PFSK-1 (cell line): ENCODE data around the gene ZFPM1.

Experiments used
- FOXP2 ChIP-seq: optimal IDR thresholded peaks from 2 replicates; pipeline ENCODE3; 2011; ENCODE audit warnings: borderline replicate concordance, control low read depth, inconsistent platforms; ENCODE audit not compliant: insufficient read depth; ENCODE audit errors: extremely low read length, extremely low read depth
- POLR2AphosphoS5 ChIP-seq: IDR thresholded peaks from 2 replicates; pipeline ENCODE4 v1.6.1; 2012; ENCODE audit warnings: low read depth, mild to moderate bottlenecking, control low read depth, low read length, moderate library complexity
- SIN3A ChIP-seq: IDR thresholded peaks from 2 replicates; pipeline ENCODE4 v1.6.1; 2012; ENCODE audit warnings: mild to moderate bottlenecking, low read length, moderate library complexity, borderline replicate concordance; ENCODE audit not compliant: insufficient read depth
- TAF1 ChIP-seq: IDR thresholded peaks from 2 replicates; pipeline ENCODE4 v1.6.1; 2012; ENCODE audit warnings: low read length, control low read depth, borderline replicate concordance; ENCODE audit not compliant: insufficient read depth
- TF ChIP-seq, protein P1 (sequence below), 2 experiments: IDR thresholded peaks; 2 replicates each; pipeline versions ENCODE4 v1.6.1 to v1.8.0; 2011 to 2012; ENCODE audit warnings: low read depth in 2 of 2, low read length in 2 of 2, control low read depth in 1 of 2, inconsistent platforms in 1 of 2, mild to moderate bottlenecking in 1 of 2, moderate library complexity in 1 of 2; ENCODE audit not compliant: insufficient read depth in 1 of 2

GRCh38 chr16:88484505-88485365 is 31.7 kb downstream of the ZFPM1 start:
- TF ChIP-seq POLR2AphosphoS5 (no peak), SIN3A (no peak), TAF1 (no peak), FOXP2 (no peak)
- TF ChIP-seq, protein P1, sequence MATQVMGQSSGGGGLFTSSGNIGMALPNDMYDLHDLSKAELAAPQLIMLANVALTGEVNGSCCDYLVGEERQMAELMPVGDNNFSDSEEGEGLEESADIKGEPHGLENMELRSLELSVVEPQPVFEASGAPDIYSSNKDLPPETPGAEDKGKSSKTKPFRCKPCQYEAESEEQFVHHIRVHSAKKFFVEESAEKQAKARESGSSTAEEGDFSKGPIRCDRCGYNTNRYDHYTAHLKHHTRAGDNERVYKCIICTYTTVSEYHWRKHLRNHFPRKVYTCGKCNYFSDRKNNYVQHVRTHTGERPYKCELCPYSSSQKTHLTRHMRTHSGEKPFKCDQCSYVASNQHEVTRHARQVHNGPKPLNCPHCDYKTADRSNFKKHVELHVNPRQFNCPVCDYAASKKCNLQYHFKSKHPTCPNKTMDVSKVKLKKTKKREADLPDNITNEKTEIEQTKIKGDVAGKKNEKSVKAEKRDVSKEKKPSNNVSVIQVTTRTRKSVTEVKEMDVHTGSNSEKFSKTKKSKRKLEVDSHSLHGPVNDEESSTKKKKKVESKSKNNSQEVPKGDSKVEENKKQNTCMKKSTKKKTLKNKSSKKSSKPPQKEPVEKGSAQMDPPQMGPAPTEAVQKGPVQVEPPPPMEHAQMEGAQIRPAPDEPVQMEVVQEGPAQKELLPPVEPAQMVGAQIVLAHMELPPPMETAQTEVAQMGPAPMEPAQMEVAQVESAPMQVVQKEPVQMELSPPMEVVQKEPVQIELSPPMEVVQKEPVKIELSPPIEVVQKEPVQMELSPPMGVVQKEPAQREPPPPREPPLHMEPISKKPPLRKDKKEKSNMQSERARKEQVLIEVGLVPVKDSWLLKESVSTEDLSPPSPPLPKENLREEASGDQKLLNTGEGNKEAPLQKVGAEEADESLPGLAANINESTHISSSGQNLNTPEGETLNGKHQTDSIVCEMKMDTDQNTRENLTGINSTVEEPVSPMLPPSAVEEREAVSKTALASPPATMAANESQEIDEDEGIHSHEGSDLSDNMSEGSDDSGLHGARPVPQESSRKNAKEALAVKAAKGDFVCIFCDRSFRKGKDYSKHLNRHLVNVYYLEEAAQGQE (IDR thresholded peaks at IDR 0.05; ENCODE audit: insufficient read depth in 1 of 2, low read depth in 2 of 2, low read length in 2 of 2), result no peak
